Activated naive CD8-positive, alpha-beta T cell treated with anti-CD3 and anti-CD28 coated beads, Interleukin-2, amount 50 U/mL, for 16 hours (primary cell): ENCODE results near the gene DDX23.
A peak's percentile ranks its signal among the peaks of the same experiment; 100 is the strongest.

Source experiments
- DNase-seq: peaks from one replicate; pipeline ENCODE4 v3.0.0-alpha.2; 2020; ENCODE audit warnings: low read depth, low spot score

Gene DDX23

GRCh38 chr12:48823281-48823680, 28.7 kb downstream of the DDX23 start:
- no peak for DNase-seq

- no peak for DNase-seq
These were observed 29.3 kb downstream of the DDX23 start for GRCh38 chr12:48822711-48823110.

GRCh38 chr12:48822139-48822538, 29.8 kb downstream of the DDX23 start:
- DNase-seq, result no peak

- no peak for DNase-seq
These were observed 31.8 kb downstream of the DDX23 start for GRCh38 chr12:48819986-48820725.

GRCh38 chr12:48818831-48819590, 33.0 kb downstream of the DDX23 start:
- no peak for DNase-seq

- peak; percentile 55 for DNase-seq
These were observed 33.8 kb downstream of the DDX23 start, which contains the start of gene CACNB3 for GRCh38 chr12:48817873-48818830. Gene CACNB3, plus strand, starts transcription at chr12:48818496. Its CDS starts 434 bp downstream, at chr12:48818930.

- no peak for DNase-seq
These were observed 35.7 kb downstream of the DDX23 start for GRCh38 chr12:48816143-48816854.

GRCh38 chr12:48815126-48816110, 36.5 kb downstream of the DDX23 start:
- DNase-seq, result no peak

GRCh38 chr12:48814262-48815125, 37.5 kb downstream of the DDX23 start:
- DNase-seq, result peak; percentile 41

GRCh38 chr12:48813465-48814261, 38.3 kb downstream of the DDX23 start:
- DNase-seq, result no peak

- DNase-seq, result no peak
These were observed 39.6 kb downstream of the DDX23 start for GRCh38 chr12:48812389-48812788.

GRCh38 chr12:48811437-48812090, 40.4 kb downstream of the DDX23 start:
- no peak for DNase-seq

GRCh38 chr12:48810903-48811431, 41.0 kb downstream of the DDX23 start:
- no peak for DNase-seq

GRCh38 chr12:48807981-48808380, 44.0 kb downstream of the DDX23 start:
- DNase-seq, result no peak

GRCh38 chr12:48803675-48804074, 48.3 kb downstream of the DDX23 start:
- no peak for DNase-seq

GRCh38 chr12:48800971-48801370, 51.0 kb downstream of the DDX23 start:
- no peak for DNase-seq

GRCh38 chr12:48800457-48800856, 51.5 kb downstream of the DDX23 start:
- DNase-seq, result no peak
